H9 (cell line): Measurements from ENCODE around the gene DLX5. TPM values are rescaled to one million over a fixed set of nuclear protein-coding genes. Genes with fewer than 3 reads are reported as not detected.

ENCODE experiments used
- DNase-seq: peaks from one replicate; pipeline ENCODE4 v3.0.0-alpha.2; 2017
- H2AFZ ChIP-seq: one replicate; pipeline ENCODE4 v1.6.1; 2013; ENCODE audit warnings: mild to moderate bottlenecking, low read length, control low read depth, moderate library complexity
- H2AK5ac ChIP-seq: 2 replicates; pipeline ENCODE4 v1.6.1; 2013; ENCODE audit warnings: low read length, control low read depth, mixed read lengths; ENCODE audit not compliant: insufficient read length
- H2BK120ac ChIP-seq: one replicate; pipeline ENCODE4 v1.6.1; 2013; ENCODE audit warnings: low read depth, mild to moderate bottlenecking, low read length, control low read depth, inconsistent platforms; ENCODE audit not compliant: poor library complexity, severe bottlenecking
- H2BK12ac ChIP-seq: 2 replicates; pipeline ENCODE4 v1.6.1; 2013; ENCODE audit warnings: low read length, control low read depth, mixed read lengths, low read depth; ENCODE audit not compliant: insufficient read length
- H2BK15ac ChIP-seq: 2 replicates; pipeline ENCODE4 v1.6.1; 2013; ENCODE audit warnings: low read depth, low read length, control low read depth
- H2BK20ac ChIP-seq: one replicate; pipeline ENCODE4 v1.6.1; 2013; ENCODE audit warnings: low read depth, mild to moderate bottlenecking, low read length, control low read depth, inconsistent platforms; ENCODE audit not compliant: poor library complexity, severe bottlenecking
- H2BK5ac ChIP-seq: 2 replicates; pipeline ENCODE4 v1.6.1; 2013; ENCODE audit warnings: low read length, control low read depth, mixed read lengths; ENCODE audit not compliant: insufficient read length
- H3K14ac ChIP-seq: 2 replicates; pipeline ENCODE4 v1.6.1; 2013; ENCODE audit warnings: low read length, control low read depth; ENCODE audit not compliant: insufficient read depth
- H3K18ac ChIP-seq: 2 replicates; pipeline ENCODE4 v1.6.1; 2013; ENCODE audit warnings: low read depth, mild to moderate bottlenecking, mixed read lengths, low read length, control low read depth; ENCODE audit not compliant: insufficient read length
- H3K23ac ChIP-seq: 2 replicates; pipeline ENCODE4 v1.6.1; 2013; ENCODE audit warnings: low read length, control low read depth, mixed read lengths, low read depth; ENCODE audit not compliant: insufficient read length
- H3K23me2 ChIP-seq: 2 replicates; pipeline ENCODE4 v1.6.1; 2013; ENCODE audit warnings: low read depth, mild to moderate bottlenecking, mixed read lengths, low read length, control low read depth; ENCODE audit not compliant: insufficient read length, poor library complexity, severe bottlenecking
- H3K27ac ChIP-seq: 2 replicates; pipeline ENCODE4 v1.5.1; 2013; ENCODE audit warnings: low read length, control low read depth, mixed read lengths, low read depth; ENCODE audit not compliant: insufficient read length
- H3K27me3 ChIP-seq: 2 replicates; pipeline ENCODE4 v1.6.1; 2013; ENCODE audit warnings: low read length, control low read depth, inconsistent platforms; ENCODE audit not compliant: insufficient read depth
- H3K4ac ChIP-seq: 2 replicates; pipeline ENCODE4 v1.6.1; 2013; ENCODE audit warnings: low read depth, mild to moderate bottlenecking, control low read depth, inconsistent platforms, low read length, moderate library complexity
- H3K4me1 ChIP-seq: 2 replicates; pipeline ENCODE4 v1.6.1; 2013; ENCODE audit warnings: low read length, control low read depth, inconsistent platforms; ENCODE audit not compliant: insufficient read depth
- H3K4me2 ChIP-seq: 2 replicates; pipeline ENCODE4 v1.6.1; 2013; ENCODE audit warnings: low read length, control low read depth, mixed read lengths; ENCODE audit not compliant: insufficient read length, insufficient read depth
- H3K56ac ChIP-seq: 2 replicates; pipeline ENCODE4 v1.6.1; 2013; ENCODE audit warnings: low read depth, mild to moderate bottlenecking, mixed read lengths, low read length, control low read depth; ENCODE audit not compliant: insufficient read length
- H3K79me1 ChIP-seq: 2 replicates; pipeline ENCODE4 v1.6.1; 2013; ENCODE audit warnings: low read depth, mild to moderate bottlenecking, moderate library complexity, low read length, control low read depth, inconsistent platforms; ENCODE audit not compliant: insufficient read depth, poor library complexity, severe bottlenecking
- H3K79me2 ChIP-seq: 2 replicates; pipeline ENCODE4 v1.6.1; 2013; ENCODE audit warnings: low read length, control low read depth, inconsistent platforms; ENCODE audit not compliant: insufficient read depth
- H3K9ac ChIP-seq: 2 replicates; pipeline ENCODE4 v1.6.1; 2013; ENCODE audit warnings: low read length, control low read depth, mixed read lengths; ENCODE audit not compliant: insufficient read length; ENCODE audit errors: extremely low read depth
- H3K9me3 ChIP-seq: one replicate; pipeline ENCODE4 v1.6.1; 2013; ENCODE audit warnings: low read depth, low read length, inconsistent platforms; ENCODE audit not compliant: control insufficient read depth
- H3T11ph ChIP-seq: one replicate; pipeline ENCODE4 v1.6.1; 2013; ENCODE audit warnings: mild to moderate bottlenecking, low read length, control low read depth, inconsistent platforms
- H4K20me1 ChIP-seq: one replicate; pipeline ENCODE4 v1.6.1; 2013; ENCODE audit not compliant: control insufficient read depth, insufficient read length, insufficient read depth
- H4K5ac ChIP-seq: 2 replicates; pipeline ENCODE4 v1.6.1; 2013; ENCODE audit warnings: low read depth, mild to moderate bottlenecking, mixed read lengths, low read length, control low read depth; ENCODE audit not compliant: insufficient read length
- H4K8ac ChIP-seq: replicated peaks from 2 replicates; pipeline ENCODE4 v1.6.1; 2013; ENCODE audit warnings: low read length, control low read depth, mixed read lengths, low read depth; ENCODE audit not compliant: insufficient read length
- H4K91ac ChIP-seq: 2 replicates; pipeline ENCODE4 v1.6.1; 2013; ENCODE audit warnings: low read depth, mild to moderate bottlenecking, moderate library complexity, mixed read lengths, low read length, control low read depth; ENCODE audit not compliant: insufficient read length
- H3K27ac Mint-ChIP-seq, 3 experiments: 2 replicates in 2 of 3; 3 replicates in 1 of 3; pipeline ENCODE4 v1.8.0; 2020 to 2021; ENCODE audit warnings: mixed read lengths in 3 of 3, mild to moderate bottlenecking in 1 of 3, moderate library complexity in 1 of 3
- H3K27me3 Mint-ChIP-seq: 2 replicates; pipeline ENCODE4 v1.8.0; 2021; ENCODE audit warnings: low read depth, mild to moderate bottlenecking, moderate library complexity, mixed read lengths
- H3K36me3 Mint-ChIP-seq, 3 experiments: 2 replicates in 2 of 3; 3 replicates in 1 of 3; pipeline ENCODE4 v1.8.0; 2020 to 2021; ENCODE audit warnings: low read depth in 3 of 3, mixed read lengths in 3 of 3; ENCODE audit not compliant: insufficient read depth in 1 of 3
- H3K4me1 Mint-ChIP-seq, 2 experiments: 2 replicates each; pipeline ENCODE4 v1.8.0; 2020; ENCODE audit warnings: mixed read lengths in 2 of 2
- H3K4me3 Mint-ChIP-seq, 2 experiments: 2 replicates in 1 of 2; 3 replicates in 1 of 2; pipeline ENCODE4 v1.8.0; 2020 to 2021; ENCODE audit warnings: mild to moderate bottlenecking in 2 of 2, mixed read lengths in 2 of 2, moderate library complexity in 1 of 2
- H3K9me3 Mint-ChIP-seq, 2 experiments: 2 replicates in 1 of 2; 3 replicates in 1 of 2; pipeline ENCODE4 v1.8.0; 2020; ENCODE audit warnings: mild to moderate bottlenecking in 2 of 2, mixed read lengths in 2 of 2, moderate library complexity in 1 of 2
- CTCF ChIP-seq: fragments of 200-600 bp; sonication (generic); conservative IDR thresholded peaks from 3 replicates; pipeline ENCODE4 v1.8.0; 2021; ENCODE audit warnings: antibody characterized with exemption, mild to moderate bottlenecking
- total RNA-seq: library from RNA; stranded (reverse); gene quantifications from 2 replicates; pipeline ENCODE4 v1.2.1, GENCODE V29; 2021

DLX5 gene
- total RNA-seq, 1 experiment from 2014 or later = 0.22 TPM

DNA sequence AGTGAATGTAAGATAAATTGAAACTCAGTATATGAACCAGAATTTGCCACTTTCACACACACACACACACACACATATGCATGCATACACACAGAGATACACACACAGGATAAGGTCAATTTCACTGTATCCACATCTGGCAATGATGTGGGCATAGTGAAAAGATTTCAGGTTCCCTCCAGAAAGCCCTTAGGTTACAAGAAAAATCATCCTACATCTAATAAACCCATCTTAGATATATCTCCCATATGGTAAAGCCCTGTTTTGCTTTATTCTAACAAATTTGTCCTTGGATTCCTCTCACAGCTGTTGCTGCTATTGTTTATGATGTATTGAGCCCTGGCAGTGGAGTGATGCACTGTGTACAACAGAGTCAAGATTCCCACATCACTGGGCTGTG is 47.2 kb downstream of the DLX5 start:
- Histone ChIP-seq H3K9ac (no peak overlapping the region), H2AK5ac (no peak overlapping the region), H3K79me1 (no peaks in the 10 kb centered on the region), H3K9me3 (no peaks in the 10 kb centered on the region), H3K23ac (no peak overlapping the region), H4K20me1 (no peaks in the 10 kb centered on the region), H3T11ph (no peak overlapping the region), H3K4ac (no peak overlapping the region), H4K5ac (no peak overlapping the region), H3K14ac (no peak overlapping the region), H2BK20ac (no peak overlapping the region), H3K79me2 (no peaks in the 10 kb centered on the region), H3K27me3 (no peaks in the 10 kb centered on the region), H3K27ac (no peak overlapping the region), H3K4me2 (no peak overlapping the region), H2BK15ac (no peak overlapping the region), H2BK120ac (no peak overlapping the region), H3K18ac (no peak overlapping the region), H3K23me2 (no peaks in the 10 kb centered on the region), H3K56ac (no peak overlapping the region), H4K91ac (no peak overlapping the region), H2BK5ac (no peak overlapping the region), H2BK12ac (no peak overlapping the region), H3K4me1 (no peaks in the 10 kb centered on the region; the same call in 1 of the 2 replicates), H2AFZ (no peak overlapping the region), H4K8ac (no peak overlapping the region)
- no peaks in the 10 kb centered on the region for H3K9me3 Mint-ChIP-seq
- no peak overlapping the region for H3K4me3 Mint-ChIP-seq
- no peaks in the 10 kb centered on the region; a peak in 1 of 7 replicates for H3K36me3 Mint-ChIP-seq
- H3K27me3 Mint-ChIP-seq = peaks cover 72% of the 10 kb centered on the region
- H3K4me1 Mint-ChIP-seq = no peaks in the 10 kb centered on the region
- DNase-seq = no peak
- TF ChIP-seq CTCF = no peak
- no peak overlapping the region for H3K27ac Mint-ChIP-seq
